Aorta (tissue), 5 donors: Measurements from ENCODE around the gene DMRT3. TPM values are rescaled to one million over a fixed set of nuclear protein-coding genes. Genes with fewer than 3 reads are reported as not detected.

Experiments used
- ATAC-seq: fragments of 200-7000 bp; cut with Tn5 transposase; one replicate; pipeline ENCODE4 v1.9.1; 2022; ENCODE audit warnings: moderate library complexity; ENCODE audit not compliant: low FRiP score
- DNase-seq, 2 donors: peaks; one replicate each; pipeline ENCODE4 v3.0.0-alpha.2; 2020
- H3K27ac ChIP-seq, 2 donors: one replicate each; pipeline ENCODE4 v1.5.1; 2013; ENCODE audit warnings: low read length in 2 of 2, mild to moderate bottlenecking in 2 of 2, moderate library complexity in 2 of 2, control low read depth in 1 of 2, inconsistent platforms in 1 of 2, low read depth in 1 of 2
- H3K27me3 ChIP-seq, 2 donors: one replicate each; pipeline ENCODE4 v1.6.1; 2013; ENCODE audit warnings: control low read depth in 1 of 2, low read length in 1 of 2, mild to moderate bottlenecking in 1 of 2, moderate library complexity in 1 of 2; ENCODE audit not compliant: insufficient read depth in 2 of 2, control insufficient read depth in 1 of 2
- H3K36me3 ChIP-seq, 2 donors: one replicate each; pipeline ENCODE4 v1.6.1; 2013; ENCODE audit warnings: control low read depth in 1 of 2, low read length in 1 of 2, mild to moderate bottlenecking in 1 of 2; ENCODE audit not compliant: insufficient read depth in 2 of 2, control insufficient read depth in 1 of 2
- H3K4me1 ChIP-seq, 2 donors: one replicate each; pipeline ENCODE4 v1.6.1; 2013; ENCODE audit warnings: low read length in 2 of 2, control low read depth in 1 of 2, mild to moderate bottlenecking in 1 of 2, moderate library complexity in 1 of 2; ENCODE audit not compliant: insufficient read depth in 2 of 2, control insufficient read depth in 1 of 2
- H3K4me3 ChIP-seq, 2 donors: one replicate each; pipeline ENCODE4 v1.5.1; 2013; ENCODE audit warnings: low read length in 2 of 2, control low read depth in 1 of 2, mild to moderate bottlenecking in 1 of 2
- H3K9me3 ChIP-seq: one replicate; pipeline ENCODE4 v1.6.1; 2013; ENCODE audit warnings: mild to moderate bottlenecking, low read length; ENCODE audit not compliant: control insufficient read depth
- WGBS, 2 donors: extraction: QIAGEN DNeasy Blood & Tissue Kit; methylation state at CpG; one replicate each; pipeline ENCODE4 v1.1.7; 2013; 5-methylcytosine and 5-hydroxymethylcytosine counted together
- intact Hi-C, 2 donors: fragments of 100-400 bp; cut with DNase I; formaldehyde crosslinking; loops; one replicate each; pipeline versions ENCODE4 v1.14.2 to v1.15.0; 2022
- long read RNA-seq, 2 donors: library from polyadenylated mRNA; unstranded; transcript quantifications; one replicate each; pipeline ENCODE4 v2.0.0, GENCODE V29; 2020 to 2021
- polyA plus RNA-seq, 2 donors: library from polyadenylated mRNA; stranded (reverse); fragments of 200-250 nt; gene quantifications; one replicate each; pipeline ENCODE4 v1.2.3, GENCODE V29; 2013
- total RNA-seq, 2 donors: library from RNA; stranded (reverse); fragmentation: NEBNext Ultra II Directional; extraction: Animal tissue kit (Norgen Biotek cat#: 25700); gene quantifications; one replicate each; pipeline ENCODE4 v1.2.1, GENCODE V29; 2021
- donor health status: healthy with polysubstance abuse.
- donor health status: Bipolar disorder and iron deficiency.
- donor health status: DM: no; HTN: no; CAD: no.
- donor health status: DM: no; HTN: no; CAD: no.
- donor health status: DM: yes; HTN: yes; CAD: no.

The DMRT3 gene, protein sequence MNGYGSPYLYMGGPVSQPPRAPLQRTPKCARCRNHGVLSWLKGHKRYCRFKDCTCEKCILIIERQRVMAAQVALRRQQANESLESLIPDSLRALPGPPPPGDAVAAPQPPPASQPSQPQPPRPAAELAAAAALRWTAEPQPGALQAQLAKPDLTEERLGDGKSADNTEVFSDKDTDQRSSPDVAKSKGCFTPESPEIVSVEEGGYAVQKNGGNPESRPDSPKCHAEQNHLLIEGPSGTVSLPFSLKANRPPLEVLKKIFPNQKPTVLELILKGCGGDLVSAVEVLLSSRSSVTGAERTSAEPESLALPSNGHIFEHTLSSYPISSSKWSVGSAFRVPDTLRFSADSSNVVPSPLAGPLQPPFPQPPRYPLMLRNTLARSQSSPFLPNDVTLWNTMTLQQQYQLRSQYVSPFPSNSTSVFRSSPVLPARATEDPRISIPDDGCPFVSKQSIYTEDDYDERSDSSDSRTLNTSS
- total RNA-seq (1 to 10 TPM in 1 of 2 donors, under 1 TPM in 1; 0.26 to 1.2 TPM), polyA plus RNA-seq (not detected)
- long read RNA-seq, donor 1, partial matches to known transcripts: 0 of 1 reads
- long read RNA-seq, donor 1, other reads (novel, unspliced or antisense): 1 of 1 reads
- long read RNA-seq, donor 2, partial matches to known transcripts: 0 of 4 reads
- long read RNA-seq, donor 2, other reads (novel, unspliced or antisense): 2 of 4 reads

DNA sequence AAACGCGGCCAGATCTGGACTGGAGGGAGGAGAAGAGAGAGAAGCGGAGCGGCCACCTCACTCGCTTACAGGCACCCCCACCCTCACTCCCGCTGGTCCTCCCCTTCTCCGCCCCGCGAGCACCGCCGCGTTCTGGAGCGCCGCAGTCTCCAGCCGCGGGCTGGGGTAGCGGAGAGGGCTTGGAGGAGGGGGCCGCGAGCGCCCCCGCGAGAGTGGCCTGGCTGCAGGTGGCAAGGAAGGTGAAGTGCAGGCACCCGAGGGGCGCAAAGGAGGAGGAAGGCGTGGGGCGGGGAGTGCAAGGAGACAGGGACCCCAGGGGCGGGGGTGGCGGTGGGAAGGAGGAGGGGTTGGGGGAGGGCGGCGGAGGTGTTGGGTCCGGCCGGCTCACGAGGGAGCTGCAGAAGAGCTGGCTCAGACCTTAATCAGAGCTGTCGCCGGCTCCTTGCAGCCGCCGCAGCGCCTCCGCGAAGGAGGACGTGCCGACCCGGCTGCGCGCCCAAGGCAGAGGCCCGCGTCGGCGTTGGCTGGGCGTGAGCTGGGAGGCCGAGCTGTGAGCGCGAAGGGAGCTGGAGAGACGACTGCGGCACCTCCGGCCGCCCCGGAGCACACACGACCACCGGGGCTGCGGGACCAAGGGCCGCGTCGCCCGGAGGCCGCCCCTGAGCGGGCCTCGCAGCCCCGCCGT is at the start of gene DMRT3:
TSS of gene DMRT3 (plus strand) at position 398 of the 685 bp plus-strand sequence. CDS start 347 bp downstream, outside the sequence.
- H3K36me3 ChIP-seq: no peaks in the 10 kb centered on the region
- ATAC-seq: peak; percentile 11
- 1 to 2% methylated on average over 54 to 70 of the region's 70 CpGs for WGBS, 2 donors
- intact Hi-C loops: no loop called here
- H3K27me3 ChIP-seq: no peaks in the 10 kb centered on the region
- H3K27ac ChIP-seq: no peak within 1 kb of the TSS
- no peaks in the 10 kb centered on the region for H3K4me1 ChIP-seq
- H3K9me3 ChIP-seq: no peaks in the 10 kb centered on the region
- no peak for DNase-seq
- H3K4me3 ChIP-seq: no peak within 1 kb of the TSS

DNA sequence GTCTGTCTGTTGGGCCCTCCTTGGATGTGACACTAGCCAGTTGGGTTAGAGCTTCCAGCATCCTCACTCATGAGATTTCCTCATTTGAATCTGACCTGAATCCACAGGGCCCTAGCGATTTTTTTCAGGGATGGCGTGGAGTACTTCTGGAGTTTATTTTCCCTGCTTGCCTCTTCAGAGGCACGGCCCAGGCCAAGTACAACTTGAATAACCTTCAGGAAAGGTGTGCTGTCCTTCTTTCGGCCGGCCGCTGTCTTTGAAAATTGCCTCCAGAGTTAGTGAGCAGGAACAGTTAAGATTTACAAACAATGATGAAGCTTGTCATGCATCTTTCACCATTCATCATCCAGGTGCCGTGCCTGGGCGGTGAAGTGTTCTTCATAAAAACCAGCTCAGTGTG is 49.5 kb upstream of the DMRT3 start:
- Histone ChIP-seq H3K27ac (no peak overlapping the region), H3K9me3 (no peaks in the 10 kb centered on the region), H3K4me3 (no peak overlapping the region), H3K4me1 (no peaks in the 10 kb centered on the region), H3K36me3 (no peaks in the 10 kb centered on the region), H3K27me3 (peaks cover 0 to 2% of the 10 kb centered on the region in 2 donors)
- ATAC-seq: no peak
- intact Hi-C loops: no loop called here
- 90 to 95% methylated on average over 8 of the region's 8 CpGs for WGBS, 2 donors
- no peak for DNase-seq

DNA sequence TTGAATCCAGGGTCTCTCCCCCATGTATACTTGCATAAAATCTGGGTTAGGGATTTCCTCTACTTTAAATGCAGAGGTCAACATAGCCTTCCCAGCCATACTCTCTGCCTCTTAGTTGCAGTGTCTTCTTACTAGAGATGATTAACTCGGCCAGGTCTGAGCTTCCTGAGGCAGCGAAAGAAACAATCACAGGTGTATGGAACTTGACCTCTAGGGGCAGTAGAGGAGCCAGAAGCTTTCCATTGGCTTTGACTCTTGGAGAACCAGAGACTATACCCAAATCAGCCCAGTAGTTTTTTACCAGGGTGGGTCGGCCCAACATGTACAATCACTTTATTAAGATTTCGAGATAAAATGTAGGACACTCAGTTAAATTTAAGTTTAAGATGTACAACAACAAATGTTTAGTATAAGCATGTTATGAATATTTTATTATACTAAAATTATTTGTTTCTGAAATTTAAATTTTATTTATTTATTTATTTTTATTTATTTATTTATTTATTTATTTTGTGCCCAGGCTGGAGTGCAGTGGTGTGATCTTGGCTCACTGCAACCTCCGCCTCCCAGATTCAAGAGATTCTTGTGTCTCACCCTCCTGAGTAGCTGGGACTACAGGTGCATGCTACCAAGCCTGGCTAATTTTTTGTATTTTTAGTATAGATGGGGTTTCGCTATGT is 48.0 kb upstream of the DMRT3 start:
- WGBS, 2 donors: 81 to 90% methylated on average over 6 of the region's 6 CpGs
- H3K4me3 ChIP-seq: no peak overlapping the region
- H3K9me3 ChIP-seq: no peaks in the 10 kb centered on the region
- H3K27me3 ChIP-seq: peaks cover 0 to 2% of the 10 kb centered on the region in 2 donors
- H3K4me1 ChIP-seq: no peaks in the 10 kb centered on the region
- intact Hi-C loops: no loop called here
- H3K36me3 ChIP-seq: no peaks in the 10 kb centered on the region
- no peak overlapping the region for H3K27ac ChIP-seq
- DNase-seq (no peak), ATAC-seq (no peak)

DNA sequence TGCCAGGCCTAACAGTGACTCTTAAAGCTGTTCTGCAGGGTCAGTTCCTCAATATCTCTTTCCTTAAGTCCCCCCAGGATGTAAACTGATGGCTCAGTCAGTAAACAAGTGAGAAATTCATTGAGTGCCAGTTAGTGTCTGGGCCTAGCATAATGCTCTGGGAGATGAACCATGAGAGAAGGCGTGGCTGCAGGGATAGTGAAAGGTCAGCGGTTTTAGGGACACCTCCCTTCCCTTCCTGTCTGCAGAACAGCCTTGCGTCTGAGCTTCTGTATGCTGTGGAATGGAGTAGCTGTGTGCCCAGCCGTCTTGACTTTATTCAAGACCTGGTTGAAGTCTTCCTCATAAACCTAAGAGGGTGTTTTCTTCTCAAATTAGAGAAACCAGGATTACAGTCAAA is 46.7 kb upstream of the DMRT3 start:
- no peak for DNase-seq

DNA sequence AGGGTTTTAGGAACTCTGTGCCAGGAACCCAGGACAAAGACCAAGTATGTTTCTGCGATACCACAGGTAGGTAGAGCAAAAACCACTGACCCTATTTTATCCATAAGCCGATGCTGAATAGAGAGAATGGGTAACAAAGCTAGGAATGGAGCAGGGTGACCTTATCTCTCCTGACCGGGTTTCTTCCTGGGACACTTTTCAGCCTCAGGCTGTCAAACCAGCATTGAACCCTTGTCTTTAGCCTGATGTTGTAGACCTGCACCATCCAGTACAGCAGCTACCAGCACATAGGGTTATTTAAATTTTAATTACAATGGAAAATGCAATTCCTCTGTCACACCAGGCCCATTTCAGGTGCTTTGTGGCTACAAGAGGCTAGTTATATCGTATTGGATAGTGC is 43.1 kb upstream of the DMRT3 start:
- H3K4me1 ChIP-seq: no peaks in the 10 kb centered on the region
- H3K9me3 ChIP-seq: no peaks in the 10 kb centered on the region
- DNase-seq: no peak
- intact Hi-C loops: no loop called here
- WGBS, 2 donors: 93 to 94% methylated on average over 4 of the region's 4 CpGs
- ATAC-seq: no peak
- no peak overlapping the region for H3K4me3 ChIP-seq
- peaks cover 0 to 2% of the 10 kb centered on the region in 2 donors for H3K27me3 ChIP-seq
- H3K27ac ChIP-seq: no peak overlapping the region
- no peaks in the 10 kb centered on the region for H3K36me3 ChIP-seq

More for the DNA sequence above, 46.7 kb upstream of the DMRT3 start:
- H3K4me3 ChIP-seq: no peak overlapping the region
- intact Hi-C loops: no loop called here
- no peak for ATAC-seq
- H3K36me3 ChIP-seq: no peaks in the 10 kb centered on the region
- no peak overlapping the region for H3K27ac ChIP-seq
- no peaks in the 10 kb centered on the region for H3K9me3 ChIP-seq
- peaks cover 0 to 2% of the 10 kb centered on the region in 2 donors for H3K27me3 ChIP-seq
- no peaks in the 10 kb centered on the region for H3K4me1 ChIP-seq
- WGBS, 2 donors: 92 to 94% methylated on average over 4 of the region's 4 CpGs

DNA sequence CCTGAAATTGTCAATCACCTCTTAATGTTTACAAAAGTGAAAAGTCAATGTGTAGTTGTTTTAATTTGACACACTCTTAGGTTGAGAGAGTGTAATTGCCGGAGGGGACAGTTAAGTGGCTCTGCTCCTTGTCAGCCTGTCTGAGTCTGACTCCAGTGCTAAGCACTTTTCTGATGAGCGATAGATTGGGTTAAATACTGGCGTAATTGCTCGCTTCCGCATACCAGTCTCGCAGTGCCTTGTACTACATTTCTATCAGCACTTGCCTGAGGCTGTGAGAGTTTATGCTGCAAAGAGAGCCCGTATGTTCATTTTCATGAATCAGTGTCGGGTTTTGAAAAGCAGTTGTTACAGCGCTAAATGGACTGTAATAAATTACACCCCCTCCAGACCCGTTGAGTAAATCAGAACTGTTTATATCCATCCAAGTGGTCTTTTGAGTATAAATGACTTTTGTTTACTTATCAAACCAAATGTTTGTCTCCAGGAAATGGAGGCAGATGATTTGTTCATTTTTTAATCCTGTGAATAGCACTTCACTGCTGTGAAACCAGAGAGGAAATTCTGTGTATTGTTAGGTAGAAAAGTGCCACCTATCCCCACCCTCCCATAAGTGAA is 41.0 kb upstream of the DMRT3 start:
- no peak for ATAC-seq

DNA sequence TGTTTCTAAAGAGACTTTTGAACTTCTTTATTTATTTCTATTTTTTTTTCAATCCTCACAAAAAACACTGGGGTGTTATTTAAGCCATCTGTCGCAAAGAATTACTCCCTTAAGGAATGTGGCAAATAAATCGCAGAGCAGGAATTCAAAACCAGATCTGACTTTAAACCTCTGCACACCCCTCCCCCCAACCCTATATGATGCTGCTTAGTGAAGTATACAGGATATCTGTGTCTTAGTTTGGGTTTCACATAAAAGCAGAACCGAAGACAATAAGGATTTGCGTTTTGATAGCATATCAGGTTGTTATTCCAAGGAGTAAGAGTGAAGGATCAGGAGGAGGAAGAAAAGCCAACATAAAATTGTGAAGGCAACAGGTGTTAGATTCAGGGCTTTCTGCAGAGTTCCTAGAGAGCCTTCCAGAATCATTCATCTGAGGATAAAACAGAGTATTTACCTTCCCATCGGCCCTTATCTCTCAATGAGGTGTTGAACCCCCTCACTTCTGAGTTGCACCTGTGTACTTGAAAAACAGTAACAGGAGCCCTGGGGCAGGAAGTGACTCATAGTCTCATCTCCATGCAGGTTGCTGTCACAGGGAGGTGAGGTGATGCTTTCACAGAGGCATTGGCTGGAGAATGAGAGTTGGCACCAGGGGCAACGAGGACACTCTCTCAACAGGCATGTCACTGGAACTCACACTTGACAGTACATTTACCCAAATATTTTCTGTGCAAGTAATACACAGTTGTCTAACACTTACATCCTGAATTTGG is 33.5 kb upstream of the DMRT3 start:
- Histone ChIP-seq H3K9me3 (no peaks in the 10 kb centered on the region), H3K27ac (no peak overlapping the region), H3K27me3 (no peaks in the 10 kb centered on the region), H3K4me3 (no peak overlapping the region), H3K4me1 (no peaks in the 10 kb centered on the region), H3K36me3 (no peaks in the 10 kb centered on the region)
- intact Hi-C loops: no loop called here
- WGBS, 2 donors: 56 to 63% methylated on average over 6 of the region's 6 CpGs
- DNase-seq (no peak), ATAC-seq (no peak)

More for the DNA sequence above, 41.0 kb upstream of the DMRT3 start:
- Histone ChIP-seq H3K4me3 (peak overlapping the region in 1 of 2 donors; percentile 32), H3K27me3 (no peaks in the 10 kb centered on the region), H3K27ac (no peak overlapping the region), H3K36me3 (no peaks in the 10 kb centered on the region), H3K9me3 (no peaks in the 10 kb centered on the region), H3K4me1 (no peaks in the 10 kb centered on the region)
- intact Hi-C loops: no loop called here
- DNase-seq: no peak
- 5 to 7% methylated on average over 10 of the region's 10 CpGs for WGBS, 2 donors
